GM12878 (cell line): Measurements from ENCODE around the gene KLHL35.

Source experiments
- CEBPB ChIP-seq, 2 experiments: fragments of 150-350 bp in 1 of 2; IDR thresholded peaks; 2 replicates each; pipeline ENCODE4 v1.6.1; 2012 to 2014; ENCODE audit warnings: low read depth in 2 of 2, low read length in 2 of 2, borderline replicate concordance in 1 of 2, inconsistent platforms in 1 of 2
- CHD2 ChIP-seq: IDR thresholded peaks from 2 replicates; pipeline ENCODE4 v1.6.1; 2011; ENCODE audit warnings: low read depth, low read length, improper control_type of control experiment, borderline replicate concordance
- CREB1 ChIP-seq: IDR thresholded peaks from 2 replicates; pipeline ENCODE4 v1.6.1; 2012; ENCODE audit warnings: low read depth, mild to moderate bottlenecking, inconsistent platforms
- CTCF ChIP-seq, 3 experiments: IDR thresholded peaks in 2 of 3; conservative IDR thresholded peaks in 1 of 3; 2 replicates each; pipeline ENCODE4 v1.5.1; 2011; ENCODE audit warnings: low read depth in 3 of 3, low read length in 3 of 3, mild to moderate bottlenecking in 3 of 3, control low read depth in 2 of 3, moderate library complexity in 2 of 3, inconsistent platforms in 1 of 3, mixed read lengths in 1 of 3; ENCODE audit not compliant: control insufficient read depth in 2 of 3, insufficient read depth in 1 of 3; ENCODE audit errors: extremely low read depth in 1 of 3
- IRF3 ChIP-seq: fragments of 450-650 bp; IDR thresholded peaks from 2 replicates; pipeline ENCODE4 v1.6.1; 2014; ENCODE audit warnings: mild to moderate bottlenecking
- LARP7 ChIP-seq: fragments of 450-650 bp; IDR thresholded peaks from 2 replicates; pipeline ENCODE4 v1.6.1; 2017; ENCODE audit warnings: mild to moderate bottlenecking
- RCOR1 ChIP-seq: conservative IDR thresholded peaks from 2 replicates; pipeline ENCODE4 v1.6.1; 2012; ENCODE audit warnings: low read depth, low read length, improper control_type of control experiment
- RFX5 ChIP-seq: IDR thresholded peaks from 2 replicates; pipeline ENCODE4 v1.6.1; 2011; ENCODE audit warnings: low read depth, low read length, improper control_type of control experiment
- STAT1 ChIP-seq: fragments of 450-650 bp; conservative IDR thresholded peaks from 2 replicates; pipeline ENCODE4 v1.6.1; 2014; ENCODE audit warnings: antibody characterized with exemption, mild to moderate bottlenecking
- TF ChIP-seq, protein P1 (sequence below): fragments of 450-650 bp; IDR thresholded peaks from 2 replicates; pipeline ENCODE4 v1.6.1; 2017; ENCODE audit warnings: mild to moderate bottlenecking

- TF ChIP-seq IRF3, result no peak
- TF ChIP-seq, protein P1, sequence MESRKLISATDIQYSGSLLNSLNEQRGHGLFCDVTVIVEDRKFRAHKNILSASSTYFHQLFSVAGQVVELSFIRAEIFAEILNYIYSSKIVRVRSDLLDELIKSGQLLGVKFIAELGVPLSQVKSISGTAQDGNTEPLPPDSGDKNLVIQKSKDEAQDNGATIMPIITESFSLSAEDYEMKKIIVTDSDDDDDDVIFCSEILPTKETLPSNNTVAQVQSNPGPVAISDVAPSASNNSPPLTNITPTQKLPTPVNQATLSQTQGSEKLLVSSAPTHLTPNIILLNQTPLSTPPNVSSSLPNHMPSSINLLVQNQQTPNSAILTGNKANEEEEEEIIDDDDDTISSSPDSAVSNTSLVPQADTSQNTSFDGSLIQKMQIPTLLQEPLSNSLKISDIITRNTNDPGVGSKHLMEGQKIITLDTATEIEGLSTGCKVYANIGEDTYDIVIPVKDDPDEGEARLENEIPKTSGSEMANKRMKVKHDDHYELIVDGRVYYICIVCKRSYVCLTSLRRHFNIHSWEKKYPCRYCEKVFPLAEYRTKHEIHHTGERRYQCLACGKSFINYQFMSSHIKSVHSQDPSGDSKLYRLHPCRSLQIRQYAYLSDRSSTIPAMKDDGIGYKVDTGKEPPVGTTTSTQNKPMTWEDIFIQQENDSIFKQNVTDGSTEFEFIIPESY, result no peak
- TF ChIP-seq STAT1, result no peak
- TF ChIP-seq RCOR1, result no peak
- TF ChIP-seq LARP7, result no peak
- no peak for TF ChIP-seq CREB1
- no peak for TF ChIP-seq CEBPB (IDR thresholded peaks at IDR 0.05; ENCODE audit: borderline replicate concordance in 1 of 2, low read depth in 2 of 2, low read length in 2 of 2)
- TF ChIP-seq RFX5, result no peak
- TF ChIP-seq CTCF (IDR thresholded peaks at IDR 0.05 in 2 of 3, conservative IDR thresholded peaks at IDR 0.05 in 1 of 3; ENCODE audit: control insufficient read depth in 2 of 3, extremely low read depth in 1 of 3, insufficient read depth in 1 of 3, low read depth in 3 of 3, low read length in 3 of 3), result no peak
- no peak for TF ChIP-seq CHD2
Measured at GRCh38 chr11:75470476-75471080, 37.6 kb upstream of the KLHL35 start.
